HG03457 (cell line): ENCODE results near the gene ST14.
"Not testable (repeated sequence)": the region's sequence is repeated elsewhere in the genome, so short reads cannot be mapped to it uniquely, and the experiment has no call there.

ENCODE experiments used
- ATAC-seq: cut with Tn5 transposase; IDR thresholded peaks from one replicate; pipeline ENCODE4 v1.9.1; 2021; ENCODE audit warnings: moderate number of reproducible peaks; ENCODE audit not compliant: unreplicated experiment

ST14 gene

DNA sequence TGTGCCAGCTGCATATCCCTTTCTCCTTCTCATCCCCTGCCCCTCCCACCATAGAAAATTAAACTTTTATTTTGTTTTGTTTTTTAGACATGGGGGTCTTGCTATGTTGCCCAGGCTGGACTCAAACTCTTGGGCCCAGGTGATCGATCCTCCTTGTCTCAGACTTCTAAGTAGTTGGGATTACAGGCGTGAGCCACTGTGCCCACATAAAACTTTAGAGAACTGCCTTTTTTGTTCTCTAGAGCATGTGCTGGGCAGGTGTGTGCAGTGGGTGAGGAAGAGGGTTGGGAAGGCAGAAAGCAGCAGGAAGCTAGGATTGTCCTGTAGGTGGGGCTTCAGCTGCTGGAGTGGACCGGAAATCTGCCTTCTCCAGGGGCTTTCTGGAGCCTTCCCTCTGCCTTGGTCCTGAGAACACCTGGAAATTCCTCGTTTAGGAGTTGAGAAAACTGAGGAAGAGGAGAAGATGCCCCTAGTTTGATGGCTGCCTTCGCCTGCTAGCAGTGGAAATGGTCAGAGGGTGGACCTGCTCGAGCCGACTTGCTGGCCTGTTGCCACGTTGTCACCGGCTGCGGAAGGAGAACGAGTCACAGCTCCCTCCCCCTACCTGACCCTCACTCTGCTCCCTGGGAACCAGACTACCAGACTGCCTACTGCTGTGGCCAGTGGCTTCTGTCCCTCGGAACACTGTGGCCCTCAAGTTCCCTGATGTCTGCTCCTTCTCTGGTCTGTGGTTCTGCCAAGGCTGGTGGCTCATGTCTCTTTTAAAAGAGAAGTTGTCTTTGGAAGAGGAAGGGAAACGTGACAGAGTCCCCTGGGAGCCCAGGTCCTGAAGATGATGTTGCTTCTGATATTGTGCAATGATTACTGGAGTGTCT lies 4.0 kb downstream of the ST14 start:
- ATAC-seq, result no peak

DNA sequence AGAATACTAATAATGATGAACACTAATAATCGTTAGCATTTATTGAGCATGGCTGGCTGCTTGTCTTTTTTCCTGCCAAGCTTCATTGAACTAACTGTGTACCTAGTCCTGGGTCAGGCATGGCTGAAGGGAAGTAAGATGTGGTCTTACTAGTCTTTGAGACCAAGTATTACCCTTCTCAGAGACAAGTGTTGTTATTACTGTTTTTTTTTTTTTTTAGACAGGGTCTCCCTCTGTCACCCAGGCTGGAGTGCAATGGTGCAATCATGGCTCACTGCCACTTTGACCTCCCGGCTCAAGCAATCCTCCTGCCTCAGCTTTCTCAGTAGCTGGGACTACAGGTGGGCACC lies 4.6 kb downstream of the ST14 start:
- no peak for ATAC-seq

GRCh38 chr11:130165601-130166456 lies 6.2 kb downstream of the ST14 start:
- no peak for ATAC-seq

- ATAC-seq, result no peak
These were observed 6.8 kb downstream of the ST14 start for GRCh38 chr11:130166457-130166784.

DNA sequence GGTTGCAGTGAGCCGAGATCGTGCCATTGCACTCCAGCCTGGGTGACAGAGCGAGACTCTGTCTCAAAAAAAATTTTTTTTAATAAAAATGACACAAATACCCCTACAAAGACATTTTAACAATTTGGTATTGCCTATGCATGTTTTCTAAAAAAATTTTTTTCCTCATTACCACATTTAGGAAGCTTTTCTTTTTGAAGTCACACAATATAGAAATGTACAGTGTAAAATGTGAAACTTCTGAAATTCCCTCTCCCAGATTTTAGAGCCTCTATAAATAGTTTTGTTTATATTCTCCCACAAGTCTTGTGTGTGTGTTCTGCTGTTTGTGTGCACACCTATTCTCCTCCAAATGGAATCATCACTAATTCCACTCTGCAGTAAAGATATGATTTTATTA lies 7.6 kb downstream of the ST14 start:
- ATAC-seq, result no peak

DNA sequence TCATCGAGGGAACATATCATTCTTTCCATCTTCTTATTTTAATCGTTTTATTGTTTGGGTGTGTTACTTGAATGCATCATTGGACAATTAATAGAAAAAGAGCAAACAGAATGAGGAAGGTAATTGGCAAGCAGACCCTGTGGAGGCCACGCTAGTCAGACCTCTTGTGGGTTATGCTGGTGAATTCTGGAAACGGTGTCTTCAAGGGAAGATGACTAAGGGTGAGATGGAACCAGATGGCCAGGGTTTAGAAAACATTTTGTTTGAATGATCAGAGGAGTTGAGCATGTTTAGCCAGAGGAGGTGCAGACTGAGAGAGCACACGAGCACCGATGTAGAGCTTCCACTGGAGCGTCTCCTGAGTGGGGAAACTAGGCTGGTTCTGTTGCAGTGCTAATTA lies 8.5 kb downstream of the ST14 start:
- no peak for ATAC-seq

- ATAC-seq, result no peak
These were observed 10.8 kb downstream of the ST14 start for GRCh38 chr11:130170345-130170744.

GRCh38 chr11:130171534-130171933 lies 12.0 kb downstream of the ST14 start:
- ATAC-seq, result no peak

DNA sequence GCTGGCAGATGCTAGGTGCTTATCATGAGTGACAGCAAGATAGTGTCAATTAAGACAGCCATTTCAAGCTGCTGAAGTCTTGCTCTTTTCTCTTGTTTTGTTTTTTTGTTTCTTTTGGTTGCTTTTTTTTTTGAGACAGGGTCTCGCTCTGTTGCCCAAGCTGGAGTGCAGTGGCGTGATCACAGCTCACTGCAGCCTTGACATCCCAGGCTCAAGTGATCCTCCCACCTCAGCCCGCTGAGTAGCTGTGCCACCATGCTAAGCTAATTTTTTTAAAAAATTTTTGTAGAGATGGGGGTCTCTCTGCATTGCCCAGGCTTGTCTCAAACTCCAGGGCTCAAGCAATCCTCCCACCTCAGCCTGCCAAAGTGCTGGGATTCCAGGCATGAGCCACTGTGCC lies 12.4 kb downstream of the ST14 start:
- not testable (repeated sequence) for ATAC-seq

- no peak for ATAC-seq
These were observed 15.1 kb downstream of the ST14 start for GRCh38 chr11:130174642-130175041.

DNA sequence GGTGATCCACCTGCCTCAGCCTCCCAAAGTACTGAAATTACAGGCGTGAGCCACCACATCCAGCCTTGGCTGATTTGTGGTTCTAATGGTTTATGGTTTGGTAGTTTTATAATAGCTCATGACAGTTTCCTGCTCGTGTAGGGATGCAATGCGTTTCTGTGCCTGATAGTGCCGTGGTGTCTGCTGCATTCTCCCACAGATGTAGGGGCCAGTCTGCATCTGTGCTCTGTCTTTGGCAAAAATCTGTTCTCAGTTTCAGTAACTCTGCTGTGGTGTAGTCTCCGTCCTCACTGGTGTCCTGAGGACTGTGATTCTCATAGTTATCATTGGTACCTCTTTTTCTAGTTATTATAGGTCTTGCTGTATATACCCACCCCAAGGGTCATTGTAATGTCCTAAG lies 16.3 kb downstream of the ST14 start:
- no peak for ATAC-seq

GRCh38 chr11:130177782-130178181 lies 18.2 kb downstream of the ST14 start:
- ATAC-seq, result no peak

- ATAC-seq, result no peak
These were observed 19.1 kb downstream of the ST14 start for GRCh38 chr11:130178441-130179339.

DNA sequence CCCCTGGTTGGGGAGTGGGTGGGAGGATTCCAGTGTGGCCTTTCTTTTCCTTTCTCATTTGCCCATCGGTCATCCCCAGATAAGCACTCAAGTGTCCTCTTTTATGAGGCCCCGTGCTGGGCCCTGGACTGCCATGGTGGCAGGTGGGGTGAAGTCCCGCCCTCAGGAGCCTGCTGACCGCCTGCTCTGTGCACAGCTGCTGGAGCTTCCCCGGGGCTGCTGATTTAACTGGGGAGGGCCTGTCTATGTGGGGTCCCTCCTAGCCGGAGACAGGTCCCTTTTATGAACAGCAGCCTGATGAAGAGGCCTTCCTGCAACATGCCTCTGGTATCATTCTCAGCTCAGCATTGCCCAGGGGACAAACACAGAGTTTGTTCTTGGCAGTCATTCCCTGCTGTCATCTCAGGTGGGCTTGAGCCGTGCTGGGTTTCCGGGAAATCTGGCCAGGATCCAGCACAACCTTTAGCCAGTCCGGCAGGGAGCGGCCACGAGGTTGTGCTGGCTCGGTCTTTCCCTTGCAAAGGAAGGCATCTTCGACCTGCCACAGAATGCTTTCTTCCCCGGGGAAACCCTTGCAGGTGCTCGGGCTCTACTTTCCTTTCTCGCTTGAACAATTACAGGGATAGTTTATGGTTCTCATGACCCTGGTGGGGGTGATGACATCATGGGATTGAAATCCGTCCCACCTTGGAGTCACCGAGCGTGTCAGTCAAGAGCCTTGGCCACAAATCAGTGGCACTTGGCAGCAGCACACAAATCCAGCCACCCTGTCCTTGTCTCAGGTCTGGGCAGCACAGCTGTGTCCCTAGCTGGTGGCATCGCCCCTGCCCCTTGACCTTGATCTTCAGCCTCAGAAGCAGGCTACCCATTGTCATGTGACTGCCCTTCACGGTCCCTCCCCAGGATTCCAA lies 20.1 kb downstream of the ST14 start:
- no peak for ATAC-seq

DNA sequence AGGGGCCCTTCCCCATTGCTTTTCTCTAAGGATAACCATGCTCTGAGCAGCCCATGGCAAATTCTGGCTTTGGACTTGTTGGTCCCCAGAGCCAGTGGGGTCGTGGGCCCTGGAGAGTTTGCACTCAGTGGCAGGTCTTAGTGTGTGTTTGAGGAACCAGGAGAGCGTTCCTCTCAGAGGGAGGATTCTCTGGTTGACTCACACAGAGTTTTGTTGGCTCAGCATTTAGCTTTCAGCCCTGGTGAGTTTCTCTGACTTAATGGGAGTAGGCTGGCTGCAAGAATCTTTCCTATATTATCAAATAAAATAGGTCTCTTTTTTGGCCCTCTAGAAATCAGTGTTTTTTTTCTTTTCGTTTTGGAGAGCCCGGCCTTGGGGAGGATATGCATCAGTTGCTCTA lies 20.9 kb downstream of the ST14 start:
- no peak for ATAC-seq

GRCh38 chr11:130180896-130181294 lies 21.3 kb downstream of the ST14 start:
- no peak for ATAC-seq

DNA sequence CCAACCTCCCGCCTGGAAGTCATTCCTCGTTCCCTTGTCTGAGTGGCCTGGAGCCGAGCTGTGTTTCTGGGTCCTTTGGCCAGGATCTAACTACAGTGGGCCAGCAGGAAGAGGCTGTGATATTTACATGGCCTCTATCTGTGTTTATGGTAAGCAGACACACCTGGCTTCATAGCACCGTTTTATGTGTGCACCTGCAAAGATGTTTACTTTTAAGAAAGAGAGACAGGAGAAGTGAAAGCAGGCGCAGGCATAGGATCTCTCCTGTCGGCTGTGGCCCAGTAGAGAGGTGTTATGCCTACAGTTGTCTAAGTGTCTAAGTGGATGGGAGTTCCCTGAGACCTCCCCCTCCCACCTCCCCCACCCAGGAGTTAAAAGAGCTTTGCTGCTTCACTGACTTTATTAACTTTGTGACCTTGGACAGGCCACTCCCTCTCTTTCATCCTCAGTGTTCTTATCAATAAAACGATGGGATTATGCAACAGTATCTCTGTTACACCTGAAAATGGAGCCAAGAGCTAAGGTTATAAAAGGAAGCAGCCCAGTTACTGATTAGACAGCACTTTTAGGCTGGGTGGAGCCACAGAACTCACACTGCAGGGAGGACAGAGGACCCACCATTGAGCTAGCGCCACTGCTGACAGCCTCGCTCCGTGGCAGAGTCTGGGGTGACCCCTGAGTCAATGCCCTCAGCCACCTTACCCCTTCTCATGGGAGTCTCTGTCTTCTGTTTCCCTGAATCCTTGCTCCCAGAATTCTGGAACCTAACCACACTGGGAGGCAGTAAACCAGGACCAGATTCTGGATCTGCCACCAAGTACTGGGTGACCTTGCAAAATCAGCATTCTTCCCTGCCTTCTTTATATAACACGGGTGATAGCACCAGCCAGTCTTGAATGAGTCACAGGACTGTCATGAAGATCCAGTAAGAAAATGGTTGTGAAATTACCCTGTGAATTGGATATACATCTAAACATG lies 22.0 kb downstream of the ST14 start:
- ATAC-seq, result no peak

GRCh38 chr11:130183878-130184610 lies 24.5 kb downstream of the ST14 start:
- no peak for ATAC-seq
